GM23338 (cell line): ENCODE measurements around the gene PRKCI.

ENCODE experiments used
- CREB1 ChIP-seq: fragments of 250-450 bp; sonication (Bioruptor Pico); IDR thresholded peaks from 2 replicates; pipeline ENCODE4 v1.5.0; 2020; ENCODE audit warnings: low read depth, mild to moderate bottlenecking, moderate library complexity
- CTCF ChIP-seq, 2 experiments: fragments of 200-600 bp in 1 of 2; sonication (generic) in 1 of 2; conservative IDR thresholded peaks; 2 replicates each; pipeline versions ENCODE4 v1.5.1 to v1.6.1; 2016 to 2017; ENCODE audit warnings: antibody characterized with exemption in 2 of 2, low read depth in 2 of 2, mild to moderate bottlenecking in 2 of 2, moderate library complexity in 1 of 2
- ETS1 ChIP-seq: IDR thresholded peaks from 2 replicates; pipeline ENCODE4 v1.6.1; 2016; ENCODE audit warnings: antibody characterized with exemption
- EZH2 ChIP-seq: fragments of 200-600 bp; sonication (generic); IDR thresholded peaks from one replicate; pipeline ENCODE4 v1.8.0; 2017; ENCODE audit warnings: antibody characterized with exemption, mild to moderate bottlenecking, low read depth; ENCODE audit not compliant: unreplicated experiment
- EZH2phosphoT487 ChIP-seq: fragments of 200-600 bp; sonication (generic); IDR thresholded peaks from one replicate; pipeline ENCODE4 v1.8.1; 2018; ENCODE audit warnings: antibody characterized with exemption; ENCODE audit not compliant: unreplicated experiment
- POLR2AphosphoS5 ChIP-seq: IDR thresholded peaks from 2 replicates; pipeline ENCODE4 v1.6.1; 2016; ENCODE audit warnings: antibody characterized with exemption, low read depth
- REST ChIP-seq: IDR thresholded peaks from one replicate; pipeline ENCODE4 v1.6.1; 2018; ENCODE audit warnings: antibody characterized with exemption; ENCODE audit not compliant: unreplicated experiment
- ZNF114 ChIP-seq: fragments of 250-450 bp; sonication (Bioruptor Pico); IDR thresholded peaks from 2 replicates; pipeline ENCODE4 v1.5.0; 2020; ENCODE audit warnings: mild to moderate bottlenecking, moderate library complexity

GRCh38 chr3:170219850-170220249, 2.4 kb upstream of the PRKCI start:
- TF ChIP-seq CTCF (conservative IDR thresholded peaks at IDR 0.05; ENCODE audit: low read depth in 2 of 2) (no peak), EZH2phosphoT487 (no peak), ZNF114 (CRISPR knock-in tag) (no peak), POLR2AphosphoS5 (no peak), REST (no peak), EZH2 (no peak), CREB1 (CRISPR knock-in tag) (no peak), ETS1 (no peak)
